Fibroblast of pulmonary artery (primary cell): ENCODE measurements around the gene IRS2.

Experiments used
- DNase-seq: peaks from one replicate; pipeline ENCODE4 v3.0.0-alpha.2; 2010; ENCODE audit warnings: low read depth
- H3K4me3 ChIP-seq: replicated peaks from 2 replicates; pipeline ENCODE4 v1.5.1; 2011; ENCODE audit warnings: low read depth, mild to moderate bottlenecking, control low read depth, low read length, moderate library complexity
- CTCF ChIP-seq: IDR thresholded peaks from 2 replicates; pipeline ENCODE4 v1.5.1; 2011; ENCODE audit warnings: mild to moderate bottlenecking, control low read depth, low read length, inconsistent platforms; ENCODE audit errors: missing control alignments

Gene IRS2

GRCh38 chr13:109756778-109757177, 29.6 kb downstream of the IRS2 start:
- no peak for DNase-seq
- H3K4me3 ChIP-seq, result no peak overlapping the region
- no peak for TF ChIP-seq CTCF

- TF ChIP-seq CTCF, result no peak
- H3K4me3 ChIP-seq, result no peak overlapping the region
- DNase-seq, result no peak
Observed at GRCh38 chr13:109755997-109756396, 30.4 kb downstream of the IRS2 start.

- H3K4me3 ChIP-seq, result no peak overlapping the region
- TF ChIP-seq CTCF, result no peak
- DNase-seq, result no peak
Observed at GRCh38 chr13:109755551-109755950, 30.8 kb downstream of the IRS2 start.

- no peak overlapping the region for H3K4me3 ChIP-seq
- DNase-seq, result no peak
- no peak for TF ChIP-seq CTCF
Observed at GRCh38 chr13:109751477-109751876, 34.9 kb downstream of the IRS2 start.

GRCh38 chr13:109750221-109750775, 36.1 kb downstream of the IRS2 start:
- no peak overlapping the region for H3K4me3 ChIP-seq
- TF ChIP-seq CTCF, result no peak
- DNase-seq, result no peak

- no peak overlapping the region for H3K4me3 ChIP-seq
- no peak for DNase-seq
- TF ChIP-seq CTCF, result no peak
Observed at GRCh38 chr13:109749365-109749764, 37.0 kb downstream of the IRS2 start.

- no peak for TF ChIP-seq CTCF
- DNase-seq, result no peak
- no peak overlapping the region for H3K4me3 ChIP-seq
Observed at GRCh38 chr13:109748677-109749076, 37.7 kb downstream of the IRS2 start.
